ENCODE data around the gene EPAS1. TPM values are rescaled to one million over a fixed set of nuclear protein-coding genes. Genes with fewer than 3 reads are reported as not detected.

EPAS1 gene
- total and polyA plus RNA-seq, 2 of the 8 experiments (the other 6 are each of a cell fraction or from before 2014, with no cell fraction given), result 2.0 to 4.9 TPM

DNA sequence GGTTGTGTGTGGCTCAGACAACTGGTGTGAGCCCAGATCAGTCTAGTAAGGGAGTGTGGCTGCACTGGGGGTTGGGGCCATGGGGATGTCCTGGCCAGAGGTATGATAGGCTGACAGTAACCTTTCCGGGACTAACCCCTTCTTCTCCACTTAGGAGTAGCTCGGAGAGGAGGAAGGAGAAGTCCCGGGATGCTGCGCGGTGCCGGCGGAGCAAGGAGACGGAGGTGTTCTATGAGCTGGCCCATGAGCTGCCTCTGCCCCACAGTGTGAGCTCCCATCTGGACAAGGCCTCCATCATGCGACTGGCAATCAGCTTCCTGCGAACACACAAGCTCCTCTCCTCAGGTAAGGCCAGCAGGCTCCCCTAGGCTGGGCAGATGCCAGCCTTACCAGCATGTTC is 49.5 kb downstream of the EPAS1 start:
- H2BK5ac ChIP-seq (ENCODE audit: low read depth, low read length), result no peak overlapping the region
- ChIA-PET CTCF (ENCODE audit: partially characterized antibody) (interaction anchor here (0.6 to 1.5 kb wide), 9 partner anchors 8 to 148 kb away, joined by 3 to 5 read pairs (median 3); no protein-coding TSS in a partner anchor), POLR2A (ENCODE audit: partially characterized antibody) (interaction anchor here (0.6 to 1.4 kb wide), 3 partner anchors 8 to 233 kb away, joined by 3 to 8 read pairs (median 4); no protein-coding TSS in a partner anchor)
- WGBS, 2 experiments (ENCODE audit: extremely low coverage in 1 of 2, insufficient coverage in 1 of 2, insufficient read length in 1 of 2, insufficient replicate concordance in 2 of 2, low coverage in 1 of 2, low lambda C conversion rate in 2 of 2, missing lambda C conversion rate in 1 of 2), result 90% methylated on average over 10 of the region's 10 CpGs; no CpG with 5 or more reads in 1 of the 2 experiments
- H2AFZ ChIP-seq (ENCODE audit: low read length), result no peak overlapping the region
- H4K20me1 ChIP-seq (replicated peaks in 1 of 2; ENCODE audit: control insufficient read depth in 1 of 2, insufficient read depth in 2 of 2, low read length in 2 of 2), result no peaks in the 10 kb centered on the region
- H4K5ac ChIP-seq (ENCODE audit: insufficient read length, low read depth, low read length), result no peak overlapping the region
- no peaks in the 10 kb centered on the region for H3K9me3 ChIP-seq (ENCODE audit: insufficient read depth in 2 of 2, low read depth in 1 of 2, low read length in 1 of 2)
- no peak overlapping the region for H3K23ac ChIP-seq (ENCODE audit: insufficient read length)
- H3K56ac ChIP-seq (replicated peaks; ENCODE audit: insufficient read length, low read depth, low read length), result no peak overlapping the region
- no peak overlapping the region for H4K91ac ChIP-seq (replicated peaks; ENCODE audit: insufficient read length, low read length)
- H3K27me3 ChIP-seq (replicated peaks in 1 of 4; ENCODE audit: control insufficient read depth in 3 of 4, extremely low read depth in 1 of 4, insufficient read depth in 3 of 4, low read length in 3 of 4), result no peaks in the 10 kb centered on the region
- H2BK20ac ChIP-seq (ENCODE audit: low read length), result no peak overlapping the region
- no peak overlapping the region for H2AK5ac ChIP-seq (ENCODE audit: low read depth, low read length)
- no peaks in the 10 kb centered on the region for H3K79me1 ChIP-seq (ENCODE audit: low read depth, low read length)
- H3K36me3 ChIP-seq (ENCODE audit: control insufficient read depth in 2 of 4, insufficient read depth in 4 of 4, low read length in 3 of 4), result no peaks in the 10 kb centered on the region
- no peak overlapping the region for H3K27ac ChIP-seq (ENCODE audit: low read depth, low read length)
- no peak overlapping the region for H3K4me2 ChIP-seq (ENCODE audit: insufficient read depth in 1 of 2, low read depth in 2 of 2, low read length in 2 of 2)
- H3K4ac ChIP-seq (replicated peaks; ENCODE audit: insufficient read length, low read depth, low read length), result no peak overlapping the region
- no peak for DNase-seq (ENCODE audit: low read depth in 1 of 2, low spot score in 2 of 2)
- H3K9ac ChIP-seq (replicated peaks in 1 of 4; ENCODE audit: extremely low read depth in 1 of 4, low read depth in 3 of 4, low read length in 3 of 4), result no peak overlapping the region
- H2BK15ac ChIP-seq (ENCODE audit: low read length), result no peak overlapping the region
- no peak overlapping the region for H3K4me3 ChIP-seq (ENCODE audit: extremely low read depth in 1 of 4, insufficient read depth in 2 of 4, low read depth in 3 of 4, low read length in 4 of 4)
- H3K18ac ChIP-seq (ENCODE audit: extremely low read depth, low read length), result no peak overlapping the region
- H3K14ac ChIP-seq (ENCODE audit: insufficient read length), result no peak overlapping the region
- H2BK120ac ChIP-seq (replicated peaks; ENCODE audit: low read depth, low read length), result no peak overlapping the region
- H3K23me2 ChIP-seq (ENCODE audit: low read depth, low read length), result no peaks in the 10 kb centered on the region
- H2BK12ac ChIP-seq (ENCODE audit: low read depth, low read length), result no peak overlapping the region
- FAIRE-seq, result no peak
- no peak overlapping the region for H4K8ac ChIP-seq (ENCODE audit: extremely low read depth, insufficient read depth, low read length)
- H3K4me1 ChIP-seq (replicated peaks in 1 of 4; ENCODE audit: control insufficient read depth in 3 of 4, insufficient read depth in 4 of 4, low read length in 3 of 4), result peaks cover 0 to 5% (median 1%) of the 10 kb centered on the region in 4 experiments; a peak in 2 of 7 replicates
- H3K79me2 ChIP-seq (ENCODE audit: control insufficient read depth in 1 of 2, insufficient read depth in 2 of 2, low read length in 2 of 2), result no peaks in the 10 kb centered on the region
- TF ChIP-seq PHF8 (conservative IDR thresholded peaks at IDR 0.05; ENCODE audit: low read depth, low read length) (no peak), EZH2 (IDR thresholded peaks at IDR 0.05; ENCODE audit: low read depth, low read length, severe bottlenecking) (no peak), KDM5A (IDR thresholded peaks at IDR 0.05; ENCODE audit: low read length) (no peak), RAD21 (IDR thresholded peaks at IDR 0.05 in 1 of 2, conservative IDR thresholded peaks at IDR 0.05 in 1 of 2; ENCODE audit: low read depth in 2 of 2, low read length in 2 of 2) (no peak)
- TF ChIP-seq, protein P1, sequence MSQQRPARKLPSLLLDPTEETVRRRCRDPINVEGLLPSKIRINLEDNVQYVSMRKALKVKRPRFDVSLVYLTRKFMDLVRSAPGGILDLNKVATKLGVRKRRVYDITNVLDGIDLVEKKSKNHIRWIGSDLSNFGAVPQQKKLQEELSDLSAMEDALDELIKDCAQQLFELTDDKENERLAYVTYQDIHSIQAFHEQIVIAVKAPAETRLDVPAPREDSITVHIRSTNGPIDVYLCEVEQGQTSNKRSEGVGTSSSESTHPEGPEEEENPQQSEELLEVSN (IDR thresholded peaks at IDR 0.05), result no peak
